SK-N-SH (cell line): Measurements from ENCODE around the gene ASB5.

Experiments used
- CHD2 ChIP-seq: fragments of 150-350 bp; IDR thresholded peaks from 2 replicates; pipeline ENCODE4 v1.6.1; 2018; ENCODE audit warnings: low read length; ENCODE audit not compliant: partially characterized antibody
- EP300 ChIP-seq, 2 experiments: IDR thresholded peaks; 2 replicates each; pipeline versions ENCODE4 v1.4.0 to v1.6.1; 2012; ENCODE audit warnings: borderline replicate concordance in 1 of 2, low read depth in 1 of 2, low read length in 1 of 2
- FOSL2 ChIP-seq: IDR thresholded peaks from 2 replicates; pipeline ENCODE4 v1.4.0; 2012; ENCODE audit warnings: low read depth, mild to moderate bottlenecking, moderate library complexity, borderline replicate concordance
- GABPA ChIP-seq: IDR thresholded peaks from 2 replicates; pipeline ENCODE4 v1.4.0; 2012; ENCODE audit warnings: low read depth, mild to moderate bottlenecking
- POLR2AphosphoS5 ChIP-seq: IDR thresholded peaks from 2 replicates; pipeline ENCODE4 v1.6.1; 2012; ENCODE audit warnings: low read depth, low read length
- RAD21 ChIP-seq: IDR thresholded peaks from 2 replicates; pipeline ENCODE4 v1.6.1; 2012; ENCODE audit warnings: mild to moderate bottlenecking, low read length
- TCF12 ChIP-seq: IDR thresholded peaks from 2 replicates; pipeline ENCODE4 v1.4.0; 2012
- TF ChIP-seq, protein P1 (sequence below): fragments of 200-600 bp; sonication (generic); IDR thresholded peaks from 2 replicates; pipeline ENCODE4 v1.6.1; 2017; ENCODE audit warnings: antibody characterized with exemption, mild to moderate bottlenecking, moderate library complexity
- TF ChIP-seq, protein P2 (sequence below): IDR thresholded peaks from 2 replicates; pipeline ENCODE4 v1.6.1; 2012; ENCODE audit warnings: mild to moderate bottlenecking, low read depth, low read length, moderate library complexity
- TF ChIP-seq, protein P3 (sequence below): fragments of 150-350 bp; IDR thresholded peaks from 2 replicates; pipeline ENCODE4 v1.6.1; 2017; ENCODE audit warnings: antibody characterized with exemption, low read length, low read depth, borderline replicate concordance

DNA sequence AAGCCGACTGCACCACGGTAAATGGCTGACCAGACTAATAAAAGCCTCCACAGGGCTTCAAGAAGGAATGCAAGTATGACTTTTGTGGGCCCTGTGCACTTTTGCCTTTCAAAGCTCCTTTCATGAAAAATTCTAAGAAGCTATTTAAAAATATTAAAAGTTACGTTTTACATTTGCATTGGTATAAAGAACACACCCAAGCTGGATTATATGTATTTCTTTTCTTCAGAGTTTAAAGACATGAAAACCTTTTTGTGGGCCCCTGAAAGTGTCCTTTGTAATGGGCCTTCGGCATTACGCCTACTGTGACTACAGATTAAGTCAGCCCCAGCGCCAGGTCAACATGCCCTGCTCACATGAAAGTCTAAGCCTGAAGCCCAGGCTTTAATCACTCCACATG is 20.5 kb upstream of the ASB5 start:
- no peak for TF ChIP-seq EP300 (IDR thresholded peaks at IDR 0.05; ENCODE audit: borderline replicate concordance in 1 of 2, low read depth in 1 of 2, low read length in 1 of 2)
- TF ChIP-seq, protein P1, sequence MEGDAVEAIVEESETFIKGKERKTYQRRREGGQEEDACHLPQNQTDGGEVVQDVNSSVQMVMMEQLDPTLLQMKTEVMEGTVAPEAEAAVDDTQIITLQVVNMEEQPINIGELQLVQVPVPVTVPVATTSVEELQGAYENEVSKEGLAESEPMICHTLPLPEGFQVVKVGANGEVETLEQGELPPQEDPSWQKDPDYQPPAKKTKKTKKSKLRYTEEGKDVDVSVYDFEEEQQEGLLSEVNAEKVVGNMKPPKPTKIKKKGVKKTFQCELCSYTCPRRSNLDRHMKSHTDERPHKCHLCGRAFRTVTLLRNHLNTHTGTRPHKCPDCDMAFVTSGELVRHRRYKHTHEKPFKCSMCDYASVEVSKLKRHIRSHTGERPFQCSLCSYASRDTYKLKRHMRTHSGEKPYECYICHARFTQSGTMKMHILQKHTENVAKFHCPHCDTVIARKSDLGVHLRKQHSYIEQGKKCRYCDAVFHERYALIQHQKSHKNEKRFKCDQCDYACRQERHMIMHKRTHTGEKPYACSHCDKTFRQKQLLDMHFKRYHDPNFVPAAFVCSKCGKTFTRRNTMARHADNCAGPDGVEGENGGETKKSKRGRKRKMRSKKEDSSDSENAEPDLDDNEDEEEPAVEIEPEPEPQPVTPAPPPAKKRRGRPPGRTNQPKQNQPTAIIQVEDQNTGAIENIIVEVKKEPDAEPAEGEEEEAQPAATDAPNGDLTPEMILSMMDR, result no peak
- TF ChIP-seq CHD2, result no peak
- TF ChIP-seq, protein P2, sequence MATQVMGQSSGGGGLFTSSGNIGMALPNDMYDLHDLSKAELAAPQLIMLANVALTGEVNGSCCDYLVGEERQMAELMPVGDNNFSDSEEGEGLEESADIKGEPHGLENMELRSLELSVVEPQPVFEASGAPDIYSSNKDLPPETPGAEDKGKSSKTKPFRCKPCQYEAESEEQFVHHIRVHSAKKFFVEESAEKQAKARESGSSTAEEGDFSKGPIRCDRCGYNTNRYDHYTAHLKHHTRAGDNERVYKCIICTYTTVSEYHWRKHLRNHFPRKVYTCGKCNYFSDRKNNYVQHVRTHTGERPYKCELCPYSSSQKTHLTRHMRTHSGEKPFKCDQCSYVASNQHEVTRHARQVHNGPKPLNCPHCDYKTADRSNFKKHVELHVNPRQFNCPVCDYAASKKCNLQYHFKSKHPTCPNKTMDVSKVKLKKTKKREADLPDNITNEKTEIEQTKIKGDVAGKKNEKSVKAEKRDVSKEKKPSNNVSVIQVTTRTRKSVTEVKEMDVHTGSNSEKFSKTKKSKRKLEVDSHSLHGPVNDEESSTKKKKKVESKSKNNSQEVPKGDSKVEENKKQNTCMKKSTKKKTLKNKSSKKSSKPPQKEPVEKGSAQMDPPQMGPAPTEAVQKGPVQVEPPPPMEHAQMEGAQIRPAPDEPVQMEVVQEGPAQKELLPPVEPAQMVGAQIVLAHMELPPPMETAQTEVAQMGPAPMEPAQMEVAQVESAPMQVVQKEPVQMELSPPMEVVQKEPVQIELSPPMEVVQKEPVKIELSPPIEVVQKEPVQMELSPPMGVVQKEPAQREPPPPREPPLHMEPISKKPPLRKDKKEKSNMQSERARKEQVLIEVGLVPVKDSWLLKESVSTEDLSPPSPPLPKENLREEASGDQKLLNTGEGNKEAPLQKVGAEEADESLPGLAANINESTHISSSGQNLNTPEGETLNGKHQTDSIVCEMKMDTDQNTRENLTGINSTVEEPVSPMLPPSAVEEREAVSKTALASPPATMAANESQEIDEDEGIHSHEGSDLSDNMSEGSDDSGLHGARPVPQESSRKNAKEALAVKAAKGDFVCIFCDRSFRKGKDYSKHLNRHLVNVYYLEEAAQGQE, result no peak
- TF ChIP-seq POLR2AphosphoS5, result no peak
- TF ChIP-seq FOSL2, result no peak
- TF ChIP-seq, protein P3, sequence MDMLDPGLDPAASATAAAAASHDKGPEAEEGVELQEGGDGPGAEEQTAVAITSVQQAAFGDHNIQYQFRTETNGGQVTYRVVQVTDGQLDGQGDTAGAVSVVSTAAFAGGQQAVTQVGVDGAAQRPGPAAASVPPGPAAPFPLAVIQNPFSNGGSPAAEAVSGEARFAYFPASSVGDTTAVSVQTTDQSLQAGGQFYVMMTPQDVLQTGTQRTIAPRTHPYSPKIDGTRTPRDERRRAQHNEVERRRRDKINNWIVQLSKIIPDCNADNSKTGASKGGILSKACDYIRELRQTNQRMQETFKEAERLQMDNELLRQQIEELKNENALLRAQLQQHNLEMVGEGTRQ, result no peak
- TF ChIP-seq GABPA, result no peak
- no peak for TF ChIP-seq RAD21
- no peak for TF ChIP-seq TCF12
